HepG2 (cell line): ENCODE results near the gene SAA2. TPM values are rescaled to one million over a fixed set of nuclear protein-coding genes. Genes with fewer than 3 reads are reported as not detected.

Experiments
- AHDC1 ChIP-seq: sonication (generic); formaldehyde crosslinking; IDR thresholded peaks from 2 replicates; pipeline ENCODE4 v1.5.1; 2020; ENCODE audit warnings: mild to moderate bottlenecking, missing genetic modification reagents, borderline replicate concordance
- KLF6 ChIP-seq: IDR thresholded peaks from 2 replicates; pipeline ENCODE4 v1.8.0; 2016; ENCODE audit warnings: missing biosample characterization, missing genetic modification reagents
- KMT2B ChIP-seq: IDR thresholded peaks from 2 replicates; pipeline ENCODE4 v1.6.1; 2016; ENCODE audit warnings: missing genetic modification reagents, missing compliant biosample characterization
- NFKBIZ ChIP-seq: IDR thresholded peaks from 2 replicates; pipeline ENCODE4 v1.6.1; 2018; ENCODE audit warnings: missing genetic modification reagents, missing compliant biosample characterization
- ZBTB39 ChIP-seq: sonication (generic); formaldehyde crosslinking; IDR thresholded peaks from 2 replicates; pipeline ENCODE4 v1.5.0; 2020; ENCODE audit warnings: missing genetic modification reagents
- ZBTB43 ChIP-seq: sonication (generic); formaldehyde crosslinking; conservative IDR thresholded peaks from 2 replicates; pipeline ENCODE4 v1.4.0; 2020; ENCODE audit warnings: missing genetic modification reagents
- ZNF121 ChIP-seq: sonication (generic); formaldehyde crosslinking; IDR thresholded peaks from 2 replicates; pipeline ENCODE4 v1.5.0; 2020; ENCODE audit warnings: mild to moderate bottlenecking, missing genetic modification reagents
- ZNF124 ChIP-seq: sonication (generic); formaldehyde crosslinking; IDR thresholded peaks from 2 replicates; pipeline ENCODE4 v1.4.0; 2020; ENCODE audit warnings: missing genetic modification reagents
- polyA plus RNA-seq, 8 experiments: library from polyadenylated mRNA; depleted of rRNA in 3 of 8; stranded (reverse) in 7 of 8; unstranded in 1 of 8; fragments of >200 nt; fragmentation: Illumina TruSeq in 4 of 8; extraction: Trizol in 4 of 8; gene quantifications; 2 replicates each; pipeline versions ENCODE4 v1.2.1 to v1.2.3, GENCODE V29; 2011 to 2016; ENCODE audit warnings: low read depth in 4 of 8, missing spikeins in 1 of 8, mixed read lengths in 1 of 8; ENCODE audit not compliant: insufficient read depth in 1 of 8
- total RNA-seq, 5 experiments: library from RNA; depleted of rRNA; stranded (reverse); fragments of >200 nt; fragmentation: Illumina TruSeq; extraction: Trizol; gene quantifications; 2 replicates each; pipeline ENCODE4 v1.2.3, GENCODE V29; 2016; ENCODE audit warnings: low read depth in 1 of 5
- TF ChIP-seq, protein P1 (sequence below): IDR thresholded peaks from 2 replicates; pipeline ENCODE4 v1.6.1; 2018; ENCODE audit warnings: missing genetic modification reagents
- TF ChIP-seq, protein P2 (sequence below), 2 experiments: sonication (generic) in 1 of 2; formaldehyde crosslinking in 1 of 2; IDR thresholded peaks; 2 replicates each; pipeline versions ENCODE4 v1.6.1 to v1.9.0; 2014 to 2022; ENCODE audit warnings: antibody characterized with exemption in 1 of 2, borderline replicate concordance in 1 of 2, inconsistent platforms in 1 of 2, low read depth in 1 of 2, missing genetic modification reagents in 1 of 2

The SAA2 gene
- total and polyA plus RNA-seq, 2 of the 13 experiments (the other 11 are each of a cell fraction or from before 2014, with no cell fraction given): 0.27 TPM; not detected in 1

GRCh38 chr11:18223591-18224387 lies 24.7 kb downstream of the SAA2 start (continued):
- TF ChIP-seq AHDC1 (CRISPR knock-in tag) (peak; percentile 93), KMT2B (CRISPR knock-in tag) (peak; percentile 50; the same call in 1 of the 2 replicates), ZNF121 (CRISPR knock-in tag) (no peak), NFKBIZ (CRISPR knock-in tag) (peak; percentile 66; the same call in 1 of the 2 replicates), ZBTB39 (CRISPR knock-in tag) (0 out of 2 replicates have a peak, but pooled peaks have one; percentile 67), KLF6 (CRISPR knock-in tag) (no peak), ZBTB43 (peak; percentile 99), ZNF124 (peak; percentile 62; the same call in 1 of the 2 replicates)
- TF ChIP-seq, protein P1, sequence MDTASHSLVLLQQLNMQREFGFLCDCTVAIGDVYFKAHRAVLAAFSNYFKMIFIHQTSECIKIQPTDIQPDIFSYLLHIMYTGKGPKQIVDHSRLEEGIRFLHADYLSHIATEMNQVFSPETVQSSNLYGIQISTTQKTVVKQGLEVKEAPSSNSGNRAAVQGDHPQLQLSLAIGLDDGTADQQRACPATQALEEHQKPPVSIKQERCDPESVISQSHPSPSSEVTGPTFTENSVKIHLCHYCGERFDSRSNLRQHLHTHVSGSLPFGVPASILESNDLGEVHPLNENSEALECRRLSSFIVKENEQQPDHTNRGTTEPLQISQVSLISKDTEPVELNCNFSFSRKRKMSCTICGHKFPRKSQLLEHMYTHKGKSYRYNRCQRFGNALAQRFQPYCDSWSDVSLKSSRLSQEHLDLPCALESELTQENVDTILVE (CRISPR knock-in tag): peak; percentile 77; the same call in 1 of the 2 replicates
- TF ChIP-seq, protein P2, sequence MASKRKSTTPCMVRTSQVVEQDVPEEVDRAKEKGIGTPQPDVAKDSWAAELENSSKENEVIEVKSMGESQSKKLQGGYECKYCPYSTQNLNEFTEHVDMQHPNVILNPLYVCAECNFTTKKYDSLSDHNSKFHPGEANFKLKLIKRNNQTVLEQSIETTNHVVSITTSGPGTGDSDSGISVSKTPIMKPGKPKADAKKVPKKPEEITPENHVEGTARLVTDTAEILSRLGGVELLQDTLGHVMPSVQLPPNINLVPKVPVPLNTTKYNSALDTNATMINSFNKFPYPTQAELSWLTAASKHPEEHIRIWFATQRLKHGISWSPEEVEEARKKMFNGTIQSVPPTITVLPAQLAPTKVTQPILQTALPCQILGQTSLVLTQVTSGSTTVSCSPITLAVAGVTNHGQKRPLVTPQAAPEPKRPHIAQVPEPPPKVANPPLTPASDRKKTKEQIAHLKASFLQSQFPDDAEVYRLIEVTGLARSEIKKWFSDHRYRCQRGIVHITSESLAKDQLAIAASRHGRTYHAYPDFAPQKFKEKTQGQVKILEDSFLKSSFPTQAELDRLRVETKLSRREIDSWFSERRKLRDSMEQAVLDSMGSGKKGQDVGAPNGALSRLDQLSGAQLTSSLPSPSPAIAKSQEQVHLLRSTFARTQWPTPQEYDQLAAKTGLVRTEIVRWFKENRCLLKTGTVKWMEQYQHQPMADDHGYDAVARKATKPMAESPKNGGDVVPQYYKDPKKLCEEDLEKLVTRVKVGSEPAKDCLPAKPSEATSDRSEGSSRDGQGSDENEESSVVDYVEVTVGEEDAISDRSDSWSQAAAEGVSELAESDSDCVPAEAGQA (IDR thresholded peaks at IDR 0.05; ENCODE audit: low read depth): no peak
- TF ChIP-seq, protein P2 (CRISPR knock-in tag; IDR thresholded peaks at IDR 0.05; ENCODE audit: borderline replicate concordance): peak; percentile 41; the same call in 1 of the 2 replicates
